Small intestine (tissue), 16 donors: ENCODE measurements around the gene CCL27. TPM values are rescaled to one million over a fixed set of nuclear protein-coding genes. Genes with fewer than 3 reads are reported as not detected.

Experiments
- DNase-seq, 2 donors: peaks; one replicate each; pipeline versions ENCODE4 v3.0.0 to v3.0.0-alpha.2; 2013
- FAIRE-seq: peaks from 2 replicates; lab custom pipeline; 2012; peaks lifted over from hg19 to GRCh38; lab: Jason Lieb, UNC
- H3K27ac ChIP-seq, 3 donors: one replicate each; pipeline ENCODE4 v1.5.1; 2013; ENCODE audit warnings: low read length in 2 of 3, mild to moderate bottlenecking in 2 of 3, control low read depth in 1 of 3, inconsistent platforms in 1 of 3, low read depth in 1 of 3, moderate library complexity in 1 of 3
- H3K27me3 ChIP-seq, 3 donors: one replicate each; pipeline ENCODE4 v1.6.1; 2013; ENCODE audit warnings: low read length in 3 of 3, inconsistent platforms in 1 of 3; ENCODE audit not compliant: control insufficient read depth in 3 of 3, insufficient read depth in 3 of 3
- H3K36me3 ChIP-seq, 3 donors: one replicate each; pipeline ENCODE4 v1.6.1; 2013; ENCODE audit warnings: low read length in 3 of 3, inconsistent platforms in 1 of 3, low read depth in 1 of 3, mild to moderate bottlenecking in 1 of 3, moderate library complexity in 1 of 3; ENCODE audit not compliant: control insufficient read depth in 3 of 3, insufficient read depth in 2 of 3
- H3K4me1 ChIP-seq, 3 donors: one replicate each; pipeline ENCODE4 v1.6.1; 2013; ENCODE audit warnings: low read length in 2 of 3, inconsistent platforms in 1 of 3, low read depth in 1 of 3, mild to moderate bottlenecking in 1 of 3, moderate library complexity in 1 of 3; ENCODE audit not compliant: control insufficient read depth in 3 of 3, insufficient read depth in 2 of 3
- H3K4me3 ChIP-seq, 3 donors: one replicate each; pipeline ENCODE4 v1.5.1; 2013; ENCODE audit warnings: low read length in 3 of 3, control low read depth in 1 of 3, inconsistent platforms in 1 of 3, low read depth in 1 of 3, mild to moderate bottlenecking in 1 of 3, moderate library complexity in 1 of 3
- H3K9me3 ChIP-seq, 2 donors: one replicate each; pipeline ENCODE4 v1.6.1; 2013; ENCODE audit warnings: low read depth in 1 of 2, low read length in 1 of 2; ENCODE audit not compliant: control insufficient read depth in 2 of 2, insufficient read depth in 1 of 2
- WGBS, 3 donors: extraction: QIAGEN DNeasy Blood & Tissue Kit; methylation state at CpG; one replicate each; pipeline ENCODE4 v1.1.7; 2013; 5-methylcytosine and 5-hydroxymethylcytosine counted together
- long read RNA-seq, 10 donors: transcript quantifications; one replicate each; lab custom pipeline, GENCODE V29; 2026
- polyA plus RNA-seq, 4 donors: library from polyadenylated mRNA; stranded (reverse) in 3 of 4; unstranded in 1 of 4; fragments of 200-250 nt in 3 of 4; fragments of 120-200 nt in 1 of 4; gene quantifications; one replicate each; pipeline versions ENCODE4 v1.2.1 to v1.2.3, GENCODE V29; 2013
- donor health status: healthy with polysubstance abuse.
- donor health status: control.
- donor health status: control.
- donor health status: Bipolar disorder and iron deficiency.
- donor health status: healthy.

Gene CCL27
- polyA plus RNA-seq: under 1 TPM in 3 of 4 donors, not detected in 1; 0.09 to 0.89 (median 0.24) TPM
- long read RNA-seq, donor 1: 0 reads
- long read RNA-seq, donor 2: 0 reads
- long read RNA-seq, donor 3: 0 reads
- long read RNA-seq, donor 4: 0 reads
- long read RNA-seq, donor 5: 0 reads
- long read RNA-seq, donor 6: 0 reads
- long read RNA-seq, donor 7, partial matches to known transcripts: 0 of 1 reads
- long read RNA-seq, donor 7, other reads (novel, unspliced or antisense): 0 of 1 reads
- long read RNA-seq, donor 8: 0 reads
- long read RNA-seq, donor 9: 0 reads
- long read RNA-seq, donor 10: 0 reads

- H3K27ac ChIP-seq: no peak within 1 kb of the TSS
- H3K4me1 ChIP-seq: peaks cover 0 to 9% (median 3%) of the 10 kb centered on the region in 3 donors
- peaks cover 2 to 40% (median 3%) of the 10 kb centered on the region in 3 donors for H3K36me3 ChIP-seq
- DNase-seq: no peak
- WGBS, 3 donors: 81 to 90% (median 83%) methylated on average over 4 of the region's 4 CpGs
- no peak within 1 kb of the TSS for H3K4me3 ChIP-seq
- no peaks in the 10 kb centered on the region for H3K9me3 ChIP-seq
- no peak for FAIRE-seq
- H3K27me3 ChIP-seq: no peaks in the 10 kb centered on the region
These were observed at the start of gene CCL27 for GRCh38 chr9:34662526-34663302. TSS of gene CCL27 (minus strand) at chr9:34662657. CDS start at chr9:34662633, 24 bp downstream.

DNA sequence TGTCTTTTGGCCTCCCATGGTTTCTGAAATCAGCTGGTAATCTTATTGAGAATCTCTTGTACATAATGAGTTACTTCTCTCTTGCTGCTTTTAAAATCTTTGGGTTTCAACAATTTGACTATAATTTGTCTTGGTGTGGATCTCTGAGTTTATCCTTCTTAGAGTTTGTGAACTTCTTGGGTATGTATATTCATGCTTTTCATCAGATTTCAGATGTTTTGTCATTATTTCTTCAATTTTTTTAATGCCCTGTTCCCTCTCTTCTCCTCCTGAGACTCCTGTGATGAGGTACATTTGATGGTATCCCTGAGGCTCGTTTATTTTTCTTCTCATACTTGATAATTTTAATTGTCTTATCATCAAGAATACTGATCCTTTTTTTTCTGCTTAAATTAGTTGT is 49.7 kb upstream of the CCL27 start:
- no peak for FAIRE-seq
- no peak overlapping the region for H3K27ac ChIP-seq
- DNase-seq: no peak
- no peaks in the 10 kb centered on the region for H3K27me3 ChIP-seq
- WGBS, 3 donors: 47 to 62% (median 53%) methylated on average over 1 of the region's 1 CpG
- H3K4me3 ChIP-seq: no peak overlapping the region
- H3K4me1 ChIP-seq: no peaks in the 10 kb centered on the region
- H3K36me3 ChIP-seq: no peaks in the 10 kb centered on the region
- no peaks in the 10 kb centered on the region for H3K9me3 ChIP-seq

DNA sequence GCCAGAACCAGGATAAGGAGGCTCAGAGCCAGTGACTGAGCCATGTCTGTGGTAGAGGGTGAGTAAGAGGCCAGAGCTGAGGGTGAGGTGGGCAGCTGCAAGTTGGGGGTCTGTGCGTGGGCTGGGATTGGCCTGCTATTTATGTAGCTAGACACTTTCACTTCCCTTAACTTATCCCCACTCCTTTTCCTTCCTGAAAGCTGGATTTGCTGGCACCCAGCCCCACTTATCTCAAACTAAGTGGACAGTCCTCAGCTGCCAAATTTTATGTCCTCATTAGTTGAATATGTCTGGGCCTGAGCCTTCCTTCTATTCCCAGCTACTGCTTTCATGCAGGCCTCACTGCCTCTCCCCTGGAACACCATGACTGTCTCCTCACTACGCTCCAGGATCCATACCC is 47.6 kb upstream of the CCL27 start, which contains the start of gene CCL21:
TSS of gene CCL21 (minus strand) at position 114 of the 400 bp plus-strand sequence. CDS start at position 44, 70 bp downstream.
- Histone ChIP-seq H3K9me3 (no peaks in the 10 kb centered on the region), H3K36me3 (no peaks in the 10 kb centered on the region), H3K27ac (no peak within 1 kb of the TSS), H3K4me1 (no peaks in the 10 kb centered on the region), H3K4me3 (no peak within 1 kb of the TSS), H3K27me3 (no peaks in the 10 kb centered on the region)
- no peak for FAIRE-seq
- WGBS, 3 donors: 38 to 54% (median 41%) methylated on average over 2 of the region's 2 CpGs
- no peak for DNase-seq

DNA sequence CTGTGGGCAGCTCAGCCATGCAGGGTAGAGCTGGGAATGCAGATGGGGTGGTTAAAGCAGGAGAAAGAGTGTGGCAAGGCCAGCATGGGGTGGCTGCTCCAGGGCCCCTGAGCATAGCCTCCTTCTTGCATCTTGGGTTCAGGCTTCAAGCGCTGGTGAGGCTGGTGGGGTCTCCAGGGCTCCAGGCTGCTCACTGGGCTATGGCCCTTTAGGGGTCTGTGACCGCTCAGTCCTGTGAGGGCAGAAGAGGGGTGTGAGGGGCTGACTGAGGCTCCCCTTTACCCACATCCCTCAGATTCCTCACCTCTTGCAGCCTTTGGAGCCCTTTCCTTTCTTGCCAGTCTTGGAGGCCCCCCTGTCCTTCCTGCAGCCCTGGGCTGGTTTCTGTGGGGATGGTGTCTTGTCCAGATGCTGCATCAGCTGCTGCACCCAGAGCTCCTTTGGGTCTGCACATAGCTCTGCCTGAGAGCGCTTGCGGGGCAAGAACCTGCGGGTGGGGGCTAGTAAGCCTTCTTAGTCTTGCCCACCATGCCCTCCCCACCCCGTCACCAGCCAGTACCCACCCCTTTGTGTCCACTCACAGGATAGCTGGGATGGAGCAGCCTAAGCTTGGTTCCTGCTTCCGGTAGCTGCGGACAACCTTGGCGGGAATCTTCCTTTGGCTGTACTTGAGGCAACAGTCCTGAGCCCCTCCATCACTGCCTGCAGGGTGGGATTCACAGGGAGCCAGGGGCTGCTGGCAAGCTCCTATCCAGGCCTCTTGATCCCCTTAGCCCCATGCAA is 46.9 kb upstream of the CCL27 start:
- H3K4me3 ChIP-seq: no peak overlapping the region
- H3K9me3 ChIP-seq: no peaks in the 10 kb centered on the region
- no peaks in the 10 kb centered on the region for H3K4me1 ChIP-seq
- H3K27me3 ChIP-seq: no peaks in the 10 kb centered on the region
- H3K36me3 ChIP-seq: no peaks in the 10 kb centered on the region
- no peak overlapping the region for H3K27ac ChIP-seq
- 92 to 99% (median 95%) methylated on average over 8 to 9 of the region's 9 CpGs for WGBS, 3 donors
- FAIRE-seq (no peak), DNase-seq (no peak)

DNA sequence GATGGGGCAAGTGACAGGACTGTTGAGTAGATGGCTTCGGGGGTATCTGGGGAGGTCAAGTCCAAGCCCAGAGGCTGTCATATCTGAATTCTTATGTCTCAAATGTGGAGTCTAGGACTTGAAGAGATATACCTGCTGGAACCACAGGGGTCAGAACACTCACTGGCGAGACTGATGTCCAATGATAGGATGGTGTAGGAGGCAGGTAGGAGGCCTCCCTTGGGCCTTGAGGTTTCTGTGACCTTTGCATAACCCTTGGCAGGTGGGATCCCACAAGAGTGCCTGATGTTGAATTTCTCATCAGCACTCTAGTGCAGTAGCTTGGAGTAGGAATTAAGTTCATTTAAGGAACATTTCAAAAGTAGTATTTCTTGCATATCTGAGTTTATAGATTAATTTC is 44.7 kb upstream of the CCL27 start:
- Histone ChIP-seq H3K4me3 (no peak overlapping the region), H3K9me3 (no peaks in the 10 kb centered on the region), H3K27me3 (no peaks in the 10 kb centered on the region), H3K27ac (no peak overlapping the region), H3K36me3 (no peaks in the 10 kb centered on the region), H3K4me1 (no peaks in the 10 kb centered on the region)
- FAIRE-seq (no peak), DNase-seq (no peak)
- 69 to 88% (median 80%) methylated on average over 2 of the region's 2 CpGs for WGBS, 3 donors

DNA sequence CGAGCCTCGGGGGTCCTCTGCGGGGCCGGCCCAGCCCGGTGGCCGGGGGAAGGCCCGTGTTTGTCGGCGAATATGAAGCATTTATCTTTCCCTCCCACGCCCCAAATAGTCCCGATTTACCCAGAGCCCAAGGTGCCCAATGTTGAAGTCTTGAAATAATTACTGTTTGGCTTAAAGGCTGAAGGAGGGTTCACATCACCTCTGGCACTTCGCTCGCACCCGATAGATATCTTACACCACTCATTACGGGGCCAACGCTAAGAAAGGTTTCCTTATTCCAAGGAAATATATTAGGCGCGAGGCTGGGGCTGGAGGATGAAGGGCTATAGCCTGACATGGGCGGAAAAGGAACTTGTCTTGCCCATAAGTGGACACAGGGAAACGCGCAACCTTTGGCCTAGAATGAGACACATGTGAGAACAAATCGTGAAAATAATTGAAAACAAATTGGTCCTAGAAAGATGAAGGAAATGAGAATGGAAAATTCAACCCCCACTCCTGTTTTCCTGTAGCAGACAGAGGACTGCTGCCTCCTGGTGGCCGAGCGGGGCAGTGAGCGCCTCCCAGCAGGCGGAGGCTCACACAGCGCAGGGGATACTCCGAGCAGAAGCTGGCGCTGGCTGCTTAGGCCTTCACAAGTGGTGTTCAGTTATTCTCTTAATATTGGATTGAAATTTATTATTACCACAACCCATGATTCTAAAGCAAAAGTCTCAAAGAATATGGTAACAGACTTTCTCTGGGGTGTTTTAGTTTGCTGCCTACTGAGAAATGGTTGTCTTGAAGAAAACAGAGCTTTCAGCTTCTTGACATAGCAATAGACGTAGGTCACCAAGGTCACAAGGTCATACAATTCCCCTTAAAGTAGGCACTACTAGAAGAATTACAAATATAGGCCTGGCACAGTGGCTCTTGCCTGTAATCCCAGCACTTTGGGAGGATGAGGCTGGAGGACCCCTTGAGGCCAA is 39.6 kb upstream of the CCL27 start:
- WGBS, 3 donors: 2 to 3% (median 3%) methylated on average over 30 of the region's 30 CpGs
- DNase-seq: peak; percentile 80 to 92

GRCh38 chr9:34701023-34701768 is 38.7 kb upstream of the CCL27 start:
- Histone ChIP-seq H3K36me3 (no peaks in the 10 kb centered on the region), H3K27me3 (peaks cover 0 to 10% (median 3%) of the 10 kb centered on the region in 3 donors), H3K27ac (peak overlapping the region in 2 of 3 donors; percentile 14 to 80), H3K9me3 (no peaks in the 10 kb centered on the region), H3K4me3 (peak overlapping the region; percentile 36 to 61 (median 38)), H3K4me1 (peaks cover 0 to 3% (median 0%) of the 10 kb centered on the region in 3 donors)
- WGBS, 3 donors: 8 to 19% (median 10%) methylated on average over 24 to 52 of the region's 52 CpGs
- FAIRE-seq (no peak), DNase-seq (peak; percentile 71 to 83)

More for the DNA sequence above, 39.6 kb upstream of the CCL27 start:
- Histone ChIP-seq H3K27ac (peak overlapping the region in 2 of 3 donors; percentile 14 to 80), H3K27me3 (peaks cover 0 to 10% (median 3%) of the 10 kb centered on the region in 3 donors), H3K4me3 (peak overlapping the region; percentile 36 to 61 (median 38)), H3K9me3 (no peaks in the 10 kb centered on the region), H3K4me1 (peaks cover 0 to 3% (median 0%) of the 10 kb centered on the region in 3 donors), H3K36me3 (no peaks in the 10 kb centered on the region)
- no peak for FAIRE-seq
